ENCODE results near the gene BCLAF1. TPM values are rescaled to one million over a fixed set of nuclear protein-coding genes. Genes with fewer than 3 reads are reported as not detected.

The BCLAF1 gene
- total and polyA plus RNA-seq, 2 experiments from 2014 or later: 133 to 151 TPM

DNA sequence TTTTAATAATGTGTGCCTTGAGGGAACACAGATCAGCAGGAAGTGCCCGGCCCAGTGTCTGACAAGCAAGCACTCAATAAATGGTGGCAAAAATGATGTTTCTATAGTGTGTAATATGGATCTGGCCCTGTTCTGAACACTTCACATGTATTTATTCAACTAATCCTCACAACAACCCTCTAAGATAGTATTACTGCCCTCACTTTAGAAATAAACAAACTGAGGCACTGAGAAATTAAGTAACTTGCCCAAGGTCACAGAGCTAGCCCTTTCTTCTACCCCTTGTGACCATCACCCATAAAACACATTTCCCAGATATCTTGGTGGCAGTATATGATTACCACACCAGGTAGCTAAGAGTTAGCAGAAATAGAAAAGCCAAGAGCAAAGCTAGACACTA, 26.7 kb downstream of the BCLAF1 start (continued):
- TF ChIP-seq, protein P1, sequence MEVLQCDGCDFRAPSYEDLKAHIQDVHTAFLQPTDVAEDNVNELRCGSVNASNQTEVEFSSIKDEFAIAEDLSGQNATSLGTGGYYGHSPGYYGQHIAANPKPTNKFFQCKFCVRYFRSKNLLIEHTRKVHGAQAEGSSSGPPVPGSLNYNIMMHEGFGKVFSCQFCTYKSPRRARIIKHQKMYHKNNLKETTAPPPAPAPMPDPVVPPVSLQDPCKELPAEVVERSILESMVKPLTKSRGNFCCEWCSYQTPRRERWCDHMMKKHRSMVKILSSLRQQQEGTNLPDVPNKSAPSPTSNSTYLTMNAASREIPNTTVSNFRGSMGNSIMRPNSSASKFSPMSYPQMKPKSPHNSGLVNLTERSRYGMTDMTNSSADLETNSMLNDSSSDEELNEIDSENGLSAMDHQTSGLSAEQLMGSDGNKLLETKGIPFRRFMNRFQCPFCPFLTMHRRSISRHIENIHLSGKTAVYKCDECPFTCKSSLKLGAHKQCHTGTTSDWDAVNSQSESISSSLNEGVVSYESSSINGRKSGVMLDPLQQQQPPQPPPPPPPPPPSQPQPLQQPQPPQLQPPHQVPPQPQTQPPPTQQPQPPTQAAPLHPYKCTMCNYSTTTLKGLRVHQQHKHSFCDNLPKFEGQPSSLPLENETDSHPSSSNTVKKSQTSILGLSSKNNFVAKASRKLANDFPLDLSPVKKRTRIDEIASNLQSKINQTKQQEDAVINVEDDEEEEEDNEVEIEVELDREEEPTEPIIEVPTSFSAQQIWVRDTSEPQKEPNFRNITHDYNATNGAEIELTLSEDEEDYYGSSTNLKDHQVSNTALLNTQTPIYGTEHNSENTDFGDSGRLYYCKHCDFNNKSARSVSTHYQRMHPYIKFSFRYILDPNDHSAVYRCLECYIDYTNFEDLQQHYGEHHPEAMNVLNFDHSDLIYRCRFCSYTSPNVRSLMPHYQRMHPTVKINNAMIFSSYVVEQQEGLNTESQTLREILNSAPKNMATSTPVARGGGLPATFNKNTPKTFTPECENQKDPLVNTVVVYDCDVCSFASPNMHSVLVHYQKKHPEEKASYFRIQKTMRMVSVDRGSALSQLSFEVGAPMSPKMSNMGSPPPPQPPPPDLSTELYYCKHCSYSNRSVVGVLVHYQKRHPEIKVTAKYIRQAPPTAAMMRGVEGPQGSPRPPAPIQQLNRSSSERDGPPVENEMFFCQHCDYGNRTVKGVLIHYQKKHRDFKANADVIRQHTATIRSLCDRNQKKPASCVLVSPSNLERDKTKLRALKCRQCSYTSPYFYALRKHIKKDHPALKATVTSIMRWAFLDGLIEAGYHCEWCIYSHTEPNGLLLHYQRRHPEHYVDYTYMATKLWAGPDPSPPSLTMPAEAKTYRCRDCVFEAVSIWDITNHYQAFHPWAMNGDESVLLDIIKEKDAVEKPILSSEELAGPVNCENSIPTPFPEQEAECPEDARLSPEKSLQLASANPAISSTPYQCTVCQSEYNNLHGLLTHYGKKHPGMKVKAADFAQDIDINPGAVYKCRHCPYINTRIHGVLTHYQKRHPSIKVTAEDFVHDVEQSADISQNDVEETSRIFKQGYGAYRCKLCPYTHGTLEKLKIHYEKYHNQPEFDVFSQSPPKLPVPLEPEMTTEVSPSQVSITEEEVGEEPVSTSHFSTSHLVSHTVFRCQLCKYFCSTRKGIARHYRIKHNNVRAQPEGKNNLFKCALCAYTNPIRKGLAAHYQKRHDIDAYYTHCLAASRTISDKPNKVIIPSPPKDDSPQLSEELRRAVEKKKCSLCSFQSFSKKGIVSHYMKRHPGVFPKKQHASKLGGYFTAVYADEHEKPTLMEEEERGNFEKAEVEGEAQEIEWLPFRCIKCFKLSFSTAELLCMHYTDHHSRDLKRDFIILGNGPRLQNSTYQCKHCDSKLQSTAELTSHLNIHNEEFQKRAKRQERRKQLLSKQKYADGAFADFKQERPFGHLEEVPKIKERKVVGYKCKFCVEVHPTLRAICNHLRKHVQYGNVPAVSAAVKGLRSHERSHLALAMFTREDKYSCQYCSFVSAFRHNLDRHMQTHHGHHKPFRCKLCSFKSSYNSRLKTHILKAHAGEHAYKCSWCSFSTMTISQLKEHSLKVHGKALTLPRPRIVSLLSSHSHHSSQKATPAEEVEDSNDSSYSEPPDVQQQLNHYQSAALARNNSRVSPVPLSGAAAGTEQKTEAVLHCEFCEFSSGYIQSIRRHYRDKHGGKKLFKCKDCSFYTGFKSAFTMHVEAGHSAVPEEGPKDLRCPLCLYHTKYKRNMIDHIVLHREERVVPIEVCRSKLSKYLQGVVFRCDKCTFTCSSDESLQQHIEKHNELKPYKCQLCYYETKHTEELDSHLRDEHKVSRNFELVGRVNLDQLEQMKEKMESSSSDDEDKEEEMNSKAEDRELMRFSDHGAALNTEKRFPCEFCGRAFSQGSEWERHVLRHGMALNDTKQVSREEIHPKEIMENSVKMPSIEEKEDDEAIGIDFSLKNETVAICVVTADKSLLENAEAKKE (CRISPR knock-in tag; IDR thresholded peaks at IDR 0.05): no peak
- TF ChIP-seq STAT1 (IDR thresholded peaks at IDR 0.05; ENCODE audit: unreplicated experiment): no peak
- TF ChIP-seq, protein P2, sequence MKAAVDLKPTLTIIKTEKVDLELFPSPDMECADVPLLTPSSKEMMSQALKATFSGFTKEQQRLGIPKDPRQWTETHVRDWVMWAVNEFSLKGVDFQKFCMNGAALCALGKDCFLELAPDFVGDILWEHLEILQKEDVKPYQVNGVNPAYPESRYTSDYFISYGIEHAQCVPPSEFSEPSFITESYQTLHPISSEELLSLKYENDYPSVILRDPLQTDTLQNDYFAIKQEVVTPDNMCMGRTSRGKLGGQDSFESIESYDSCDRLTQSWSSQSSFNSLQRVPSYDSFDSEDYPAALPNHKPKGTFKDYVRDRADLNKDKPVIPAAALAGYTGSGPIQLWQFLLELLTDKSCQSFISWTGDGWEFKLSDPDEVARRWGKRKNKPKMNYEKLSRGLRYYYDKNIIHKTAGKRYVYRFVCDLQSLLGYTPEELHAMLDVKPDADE (IDR thresholded peaks at IDR 0.05): no peak
- no peak for TF ChIP-seq ZNF114 (CRISPR knock-in tag; IDR thresholded peaks at IDR 0.05)
- TF ChIP-seq, protein P3, sequence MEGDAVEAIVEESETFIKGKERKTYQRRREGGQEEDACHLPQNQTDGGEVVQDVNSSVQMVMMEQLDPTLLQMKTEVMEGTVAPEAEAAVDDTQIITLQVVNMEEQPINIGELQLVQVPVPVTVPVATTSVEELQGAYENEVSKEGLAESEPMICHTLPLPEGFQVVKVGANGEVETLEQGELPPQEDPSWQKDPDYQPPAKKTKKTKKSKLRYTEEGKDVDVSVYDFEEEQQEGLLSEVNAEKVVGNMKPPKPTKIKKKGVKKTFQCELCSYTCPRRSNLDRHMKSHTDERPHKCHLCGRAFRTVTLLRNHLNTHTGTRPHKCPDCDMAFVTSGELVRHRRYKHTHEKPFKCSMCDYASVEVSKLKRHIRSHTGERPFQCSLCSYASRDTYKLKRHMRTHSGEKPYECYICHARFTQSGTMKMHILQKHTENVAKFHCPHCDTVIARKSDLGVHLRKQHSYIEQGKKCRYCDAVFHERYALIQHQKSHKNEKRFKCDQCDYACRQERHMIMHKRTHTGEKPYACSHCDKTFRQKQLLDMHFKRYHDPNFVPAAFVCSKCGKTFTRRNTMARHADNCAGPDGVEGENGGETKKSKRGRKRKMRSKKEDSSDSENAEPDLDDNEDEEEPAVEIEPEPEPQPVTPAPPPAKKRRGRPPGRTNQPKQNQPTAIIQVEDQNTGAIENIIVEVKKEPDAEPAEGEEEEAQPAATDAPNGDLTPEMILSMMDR (conservative IDR thresholded peaks at IDR 0.05; ENCODE audit: low read depth in 2 of 2): no peak
- no peak for TF ChIP-seq EZH2 (IDR thresholded peaks at IDR 0.05; ENCODE audit: low read depth, unreplicated experiment)
- no peak for TF ChIP-seq POLR2AphosphoS5 (IDR thresholded peaks at IDR 0.05; ENCODE audit: low read depth)

Measured in GM23338 (cell line).